KMS-11 (cell line): ENCODE data around the gene SRPRA.
"Not testable (repeated sequence)": the region's sequence is repeated elsewhere in the genome, so short reads cannot be mapped to it uniquely, and the experiment has no call there.

Experiments used
- H2AFZ ChIP-seq: fragments of 200-600 bp; sonication (generic); 2 replicates; pipeline ENCODE4 v1.6.1; 2016; ENCODE audit warnings: antibody characterized with exemption, mixed run types, low read depth
- H3K27ac ChIP-seq: fragments of 200-600 bp; sonication (generic); 2 replicates; pipeline ENCODE4 v1.6.1; 2016; ENCODE audit warnings: mild to moderate bottlenecking, mixed run types
- H3K27me3 ChIP-seq: fragments of 200-600 bp; sonication (generic); 2 replicates; pipeline ENCODE4 v1.6.1; 2017; ENCODE audit warnings: mild to moderate bottlenecking, low read depth, mixed run types, moderate library complexity; ENCODE audit not compliant: insufficient read depth
- H3K36me3 ChIP-seq: fragments of 200-600 bp; sonication (generic); 2 replicates; pipeline ENCODE4 v1.6.1; 2017; ENCODE audit warnings: mild to moderate bottlenecking, mixed run types; ENCODE audit not compliant: insufficient read depth
- H3K4me1 ChIP-seq: fragments of 200-600 bp; sonication (generic); 2 replicates; pipeline ENCODE4 v1.6.1; 2016; ENCODE audit warnings: mild to moderate bottlenecking, low read depth, mixed run types; ENCODE audit not compliant: poor library complexity, severe bottlenecking
- H3K4me2 ChIP-seq: fragments of 200-600 bp; sonication (generic); 2 replicates; pipeline ENCODE4 v1.7.0; 2016; ENCODE audit warnings: mild to moderate bottlenecking, mixed run types
- H3K4me3 ChIP-seq: fragments of 200-600 bp; sonication (generic); IDR thresholded peaks from 2 replicates; pipeline ENCODE4 v1.6.1; 2017; ENCODE audit warnings: low read depth, low read length, mixed read lengths; ENCODE audit not compliant: insufficient read depth
- H3K79me2 ChIP-seq: fragments of 200-600 bp; sonication (generic); 2 replicates; pipeline ENCODE4 v1.6.1; 2016; ENCODE audit warnings: low read depth, mixed run types; ENCODE audit not compliant: insufficient read depth
- H3K9ac ChIP-seq: fragments of 200-600 bp; sonication (generic); 2 replicates; pipeline ENCODE4 v1.6.1; 2016; ENCODE audit warnings: mild to moderate bottlenecking, mixed run types
- H4K20me1 ChIP-seq: fragments of 200-600 bp; sonication (generic); 2 replicates; pipeline ENCODE4 v1.6.1; 2016; ENCODE audit warnings: mild to moderate bottlenecking, mixed run types; ENCODE audit not compliant: insufficient read depth
- TF ChIP-seq, protein P1 (sequence below): fragments of 200-600 bp; sonication (generic); conservative IDR thresholded peaks from 2 replicates; pipeline ENCODE4 v1.6.1; 2017; ENCODE audit warnings: low read depth, mild to moderate bottlenecking, antibody characterized with exemption, low read length, moderate library complexity, mixed read lengths

Gene SRPRA

DNA sequence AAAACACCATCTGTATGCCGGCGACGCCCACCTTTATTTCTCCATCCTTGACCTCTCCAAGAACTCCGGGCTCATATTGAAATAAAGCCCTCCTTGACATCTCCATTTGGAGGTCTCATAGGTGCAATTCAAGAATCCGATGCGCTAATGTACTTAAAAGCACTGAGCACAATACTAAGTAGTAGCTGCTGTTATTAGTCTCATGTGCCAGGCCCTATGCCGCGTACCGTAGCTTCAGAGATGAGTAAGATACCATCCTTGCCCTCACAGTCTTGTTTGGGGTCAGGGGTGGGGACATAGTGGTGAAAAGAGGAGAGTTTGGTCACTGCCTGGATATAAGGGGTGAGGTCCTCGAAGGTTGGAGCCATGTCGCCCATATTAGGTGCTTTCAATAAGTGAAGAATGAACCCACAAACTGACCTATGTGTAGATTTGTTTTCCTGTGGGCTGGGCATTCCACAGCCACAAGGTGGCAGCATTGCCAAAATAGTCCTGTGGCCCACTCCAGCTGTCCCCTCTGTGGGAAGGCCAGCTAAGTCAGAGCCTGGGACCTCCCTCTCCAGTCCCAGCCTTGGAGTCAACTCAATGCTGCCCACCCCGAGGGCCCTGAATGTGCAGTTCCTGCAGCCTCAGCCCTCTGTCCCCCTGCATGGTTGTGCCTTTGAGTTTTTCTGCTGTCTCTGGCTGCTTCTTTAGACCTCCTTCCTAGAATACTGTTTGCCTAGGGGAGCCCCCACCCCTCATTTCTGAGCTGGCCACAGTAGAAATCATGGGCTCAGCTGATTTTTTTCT is 41.7 kb upstream of the SRPRA start:
- H3K27me3 ChIP-seq, result no peaks in the 10 kb centered on the region
- H3K9ac ChIP-seq, result no peak overlapping the region; the same call in 1 of the 2 replicates
- H3K79me2 ChIP-seq, result peaks cover 5% of the 10 kb centered on the region; the same call in 1 of the 2 replicates
- H3K4me1 ChIP-seq, result peaks cover 87% of the 10 kb centered on the region
- H3K36me3 ChIP-seq, result no peaks in the 10 kb centered on the region
- H3K27ac ChIP-seq, result peak overlapping the region; percentile 61; the same call in 1 of the 2 replicates
- H3K4me2 ChIP-seq, result peak overlapping the region; percentile 55
- no peak overlapping the region for H2AFZ ChIP-seq
- no peaks in the 10 kb centered on the region for H4K20me1 ChIP-seq
- TF ChIP-seq, protein P1, sequence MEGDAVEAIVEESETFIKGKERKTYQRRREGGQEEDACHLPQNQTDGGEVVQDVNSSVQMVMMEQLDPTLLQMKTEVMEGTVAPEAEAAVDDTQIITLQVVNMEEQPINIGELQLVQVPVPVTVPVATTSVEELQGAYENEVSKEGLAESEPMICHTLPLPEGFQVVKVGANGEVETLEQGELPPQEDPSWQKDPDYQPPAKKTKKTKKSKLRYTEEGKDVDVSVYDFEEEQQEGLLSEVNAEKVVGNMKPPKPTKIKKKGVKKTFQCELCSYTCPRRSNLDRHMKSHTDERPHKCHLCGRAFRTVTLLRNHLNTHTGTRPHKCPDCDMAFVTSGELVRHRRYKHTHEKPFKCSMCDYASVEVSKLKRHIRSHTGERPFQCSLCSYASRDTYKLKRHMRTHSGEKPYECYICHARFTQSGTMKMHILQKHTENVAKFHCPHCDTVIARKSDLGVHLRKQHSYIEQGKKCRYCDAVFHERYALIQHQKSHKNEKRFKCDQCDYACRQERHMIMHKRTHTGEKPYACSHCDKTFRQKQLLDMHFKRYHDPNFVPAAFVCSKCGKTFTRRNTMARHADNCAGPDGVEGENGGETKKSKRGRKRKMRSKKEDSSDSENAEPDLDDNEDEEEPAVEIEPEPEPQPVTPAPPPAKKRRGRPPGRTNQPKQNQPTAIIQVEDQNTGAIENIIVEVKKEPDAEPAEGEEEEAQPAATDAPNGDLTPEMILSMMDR, result peak; percentile 84
- no peak overlapping the region for H3K4me3 ChIP-seq

- peak overlapping the region; percentile 55; the same call in 1 of the 2 replicates for H3K4me2 ChIP-seq
- H3K79me2 ChIP-seq, result peaks cover 15% of the 10 kb centered on the region; the same call in 1 of the 2 replicates
- H3K9ac ChIP-seq, H3K27me3 ChIP-seq, H4K20me1 ChIP-seq, H3K36me3 ChIP-seq, H2AFZ ChIP-seq, H3K4me3 ChIP-seq: not testable (repeated sequence)
- H3K27ac ChIP-seq, result peak overlapping the region; percentile 61; the same call in 1 of the 2 replicates
- peaks cover 89% of the 10 kb centered on the region for H3K4me1 ChIP-seq
These were observed 40.1 kb upstream of the SRPRA start for GRCh38 chr11:126308771-126309170.

GRCh38 chr11:126308271-126308671 is 39.6 kb upstream of the SRPRA start:
- H3K27ac ChIP-seq, result no peak overlapping the region; the same call in 1 of the 2 replicates
- H3K27me3 ChIP-seq, result no peaks in the 10 kb centered on the region
- H4K20me1 ChIP-seq, result no peaks in the 10 kb centered on the region
- H2AFZ ChIP-seq, result no peak overlapping the region
- H3K4me3 ChIP-seq, result no peak overlapping the region
- peaks cover 15% of the 10 kb centered on the region; the same call in 1 of the 2 replicates for H3K79me2 ChIP-seq
- H3K9ac ChIP-seq, result no peak overlapping the region
- peak overlapping the region; percentile 29; the same call in 1 of the 2 replicates for H3K4me2 ChIP-seq
- no peaks in the 10 kb centered on the region for H3K36me3 ChIP-seq
- peaks cover 84% of the 10 kb centered on the region for H3K4me1 ChIP-seq
- TF ChIP-seq, protein P1, result no peak

DNA sequence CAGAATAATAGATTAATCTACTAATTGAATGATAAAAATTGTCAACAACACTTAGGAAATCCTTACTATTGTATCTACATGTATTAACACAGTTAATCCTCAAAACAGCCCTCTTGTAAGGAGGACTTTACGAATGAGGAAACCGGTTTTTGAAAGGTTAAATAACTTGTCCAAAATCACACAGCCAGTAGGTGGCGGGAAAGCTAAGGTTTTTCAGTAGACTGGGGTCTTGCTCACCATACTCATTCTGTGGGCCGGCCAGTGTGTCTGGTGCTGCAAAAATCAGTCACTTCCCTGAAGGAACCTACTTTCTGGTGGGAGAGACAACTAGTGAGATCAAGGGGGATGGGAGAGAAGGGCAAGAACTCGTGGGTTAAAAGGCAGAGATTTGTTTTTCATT is 39.0 kb upstream of the SRPRA start:
- H3K27me3 ChIP-seq, result no peaks in the 10 kb centered on the region
- no peaks in the 10 kb centered on the region for H4K20me1 ChIP-seq
- TF ChIP-seq, protein P1, result peak; percentile 32; the same call in 1 of the 2 replicates
- H3K4me1 ChIP-seq, result peaks cover 82% of the 10 kb centered on the region
- no peaks in the 10 kb centered on the region for H3K36me3 ChIP-seq
- H3K79me2 ChIP-seq, result peaks cover 15% of the 10 kb centered on the region; the same call in 1 of the 2 replicates
- no peak overlapping the region for H2AFZ ChIP-seq
- peak overlapping the region; percentile 29; the same call in 1 of the 2 replicates for H3K4me2 ChIP-seq
- no peak overlapping the region; the same call in 1 of the 2 replicates for H3K27ac ChIP-seq
- H3K4me3 ChIP-seq, result no peak overlapping the region
- no peak overlapping the region for H3K9ac ChIP-seq
